K562 (cell line): Measurements from ENCODE around the gene RPS17. TPM values are rescaled to one million over a fixed set of nuclear protein-coding genes. Genes with fewer than 3 reads are reported as not detected.

ENCODE experiments used
- CBFB ChIP-seq: sonication (generic); formaldehyde crosslinking; IDR thresholded peaks from 2 replicates; pipeline ENCODE4 v1.4.0; 2020; ENCODE audit warnings: mild to moderate bottlenecking, missing genetic modification reagents
- GATAD2A ChIP-seq: fragments of 450-650 bp; IDR thresholded peaks from 2 replicates; pipeline ENCODE4 v1.6.1; 2017
- HOXB6 ChIP-seq: fragments of 250-450 bp; sonication (Bioruptor Pico); IDR thresholded peaks from 2 replicates; pipeline ENCODE4 v1.5.1; 2022; ENCODE audit warnings: mild to moderate bottlenecking, borderline replicate concordance
- KLF13 ChIP-seq: fragments of 450-650 bp; IDR thresholded peaks from 2 replicates; pipeline ENCODE4 v1.6.1; 2016; ENCODE audit warnings: missing genetic modification characterization, low read depth, mild to moderate bottlenecking, missing compliant biosample characterization, moderate library complexity, borderline replicate concordance
- MXI1 ChIP-seq: IDR thresholded peaks from 2 replicates; pipeline ENCODE4 v1.6.1; 2011; ENCODE audit warnings: low read depth, mild to moderate bottlenecking, improper control_type of control experiment, low read length
- PCBP2 ChIP-seq: fragments of 200-400 bp; formaldehyde crosslinking; IDR thresholded peaks from 2 replicates; pipeline ENCODE4 v1.6.1; 2018; ENCODE audit warnings: low read length, low read depth, mild to moderate bottlenecking, moderate library complexity; ENCODE audit not compliant: poor library complexity, severe bottlenecking
- RBM15 ChIP-seq: fragments of 200-400 bp; formaldehyde crosslinking; IDR thresholded peaks from 2 replicates; pipeline ENCODE4 v1.6.1; 2018; ENCODE audit warnings: mild to moderate bottlenecking, low read length, moderate library complexity; ENCODE audit not compliant: insufficient read depth
- TAL1 ChIP-seq: fragments of 450-650 bp; IDR thresholded peaks from 2 replicates; pipeline ENCODE4 v1.6.1; 2016; ENCODE audit warnings: mild to moderate bottlenecking
- ZNF146 ChIP-seq: IDR thresholded peaks from one replicate; pipeline ENCODE4 v1.6.1; 2018; ENCODE audit warnings: missing compliant biosample characterization; ENCODE audit not compliant: unreplicated experiment
- ZNF174 ChIP-seq: fragments of 250-450 bp; sonication (Bioruptor Pico); IDR thresholded peaks from 2 replicates; pipeline ENCODE4 v1.4.0; 2020; ENCODE audit warnings: mild to moderate bottlenecking
- ZNF282 ChIP-seq: sonication (generic); formaldehyde crosslinking; IDR thresholded peaks from 2 replicates; pipeline ENCODE4 v1.8.1; 2023; ENCODE audit warnings: missing genetic modification reagents
- ZNF316 ChIP-seq: fragments of 450-650 bp; IDR thresholded peaks from 2 replicates; pipeline ENCODE4 v1.6.1; 2016
- ZNF449 ChIP-seq: fragments of 250-450 bp; sonication (Bioruptor Pico); IDR thresholded peaks from 2 replicates; pipeline ENCODE4 v1.8.0; 2022; ENCODE audit warnings: moderate library complexity, mild to moderate bottlenecking, inconsistent platforms
- polyA plus RNA-seq, 8 experiments: library from polyadenylated mRNA; depleted of rRNA in 4 of 8; stranded (reverse) in 5 of 8; unstranded in 3 of 8; fragments of >200 nt; fragmentation: Nextera tagmentation in 2 of 8; fragmentation: Illumina TruSeq in 1 of 8; extraction: Ambion mirVana in 2 of 8; extraction: Trizol in 1 of 8; gene quantifications; 2 replicates each; pipeline versions ENCODE4 v1.2.1 to v1.2.3, GENCODE V29; 2011 to 2014; ENCODE audit warnings: inconsistent platforms in 1 of 8, missing spikeins in 1 of 8
- total RNA-seq, 7 experiments: library from RNA; depleted of rRNA in 6 of 7; stranded (reverse); fragments of >200 nt in 6 of 7; fragmentation: Illumina TruSeq in 2 of 7; extraction: Trizol in 2 of 7; gene quantifications; 2 replicates each; pipeline versions ENCODE4 v1.2.1 to v1.2.3, GENCODE V29; 2011 to 2021; ENCODE audit warnings: low replicate concordance in 1 of 7
- TF ChIP-seq, protein P1 (sequence below): sonication (generic); formaldehyde crosslinking; IDR thresholded peaks from 2 replicates; pipeline ENCODE4 v1.8.1; 2023; ENCODE audit warnings: mild to moderate bottlenecking, missing genetic modification reagents

The RPS17 gene
- total and polyA plus RNA-seq, 9 of the 15 experiments (the other 6 are each of a cell fraction or from before 2014, with no cell fraction given) = 1,988 to 6,515 (median 5,229) TPM

GRCh38 chr15:82540055-82540983 is at the start of gene RPS17 (continued):
- TF ChIP-seq ZNF316 (no peak), ZNF174 (CRISPR knock-in tag) (no peak), ZNF146 (CRISPR knock-in tag) (no peak), HOXB6 (CRISPR knock-in tag) (no peak), GATAD2A (peak; percentile 67; the same call in 1 of the 2 replicates), KLF13 (tag) (0 out of 2 replicates have a peak, but pooled peaks have one; percentile 67), ZNF449 (CRISPR knock-in tag) (no peak), PCBP2 (no peak), TAL1 (no peak), CBFB (no peak), MXI1 (0 out of 2 replicates have a peak, but pooled peaks have one; percentile 33), ZNF282 (no peak), RBM15 (0 out of 2 replicates have a peak, but pooled peaks have one; percentile 29)
- TF ChIP-seq, protein P1, sequence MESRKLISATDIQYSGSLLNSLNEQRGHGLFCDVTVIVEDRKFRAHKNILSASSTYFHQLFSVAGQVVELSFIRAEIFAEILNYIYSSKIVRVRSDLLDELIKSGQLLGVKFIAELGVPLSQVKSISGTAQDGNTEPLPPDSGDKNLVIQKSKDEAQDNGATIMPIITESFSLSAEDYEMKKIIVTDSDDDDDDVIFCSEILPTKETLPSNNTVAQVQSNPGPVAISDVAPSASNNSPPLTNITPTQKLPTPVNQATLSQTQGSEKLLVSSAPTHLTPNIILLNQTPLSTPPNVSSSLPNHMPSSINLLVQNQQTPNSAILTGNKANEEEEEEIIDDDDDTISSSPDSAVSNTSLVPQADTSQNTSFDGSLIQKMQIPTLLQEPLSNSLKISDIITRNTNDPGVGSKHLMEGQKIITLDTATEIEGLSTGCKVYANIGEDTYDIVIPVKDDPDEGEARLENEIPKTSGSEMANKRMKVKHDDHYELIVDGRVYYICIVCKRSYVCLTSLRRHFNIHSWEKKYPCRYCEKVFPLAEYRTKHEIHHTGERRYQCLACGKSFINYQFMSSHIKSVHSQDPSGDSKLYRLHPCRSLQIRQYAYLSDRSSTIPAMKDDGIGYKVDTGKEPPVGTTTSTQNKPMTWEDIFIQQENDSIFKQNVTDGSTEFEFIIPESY (CRISPR knock-in tag) = peak; percentile 69
